IPS-20b (cell line): ENCODE results near the gene SRRM4.

ENCODE experiments used
- H3K27ac ChIP-seq: one replicate; pipeline ENCODE4 v1.5.1; 2013; ENCODE audit warnings: low read length
- H3K27me3 ChIP-seq: 2 replicates; pipeline ENCODE4 v1.6.1; 2013; ENCODE audit warnings: mild to moderate bottlenecking, low read length, inconsistent platforms; ENCODE audit not compliant: insufficient read depth
- H3K36me3 ChIP-seq: 2 replicates; pipeline ENCODE4 v1.6.1; 2013; ENCODE audit warnings: low read depth, mild to moderate bottlenecking, inconsistent platforms, low read length, moderate library complexity; ENCODE audit not compliant: insufficient read depth
- H3K4me1 ChIP-seq: 2 replicates; pipeline ENCODE4 v1.6.1; 2013; ENCODE audit warnings: mild to moderate bottlenecking, control low read depth, inconsistent platforms, low read length, moderate library complexity; ENCODE audit not compliant: insufficient read depth
- H3K4me3 ChIP-seq: 2 replicates; pipeline ENCODE4 v1.5.1; 2013; ENCODE audit warnings: mild to moderate bottlenecking, low read length, inconsistent platforms
- H3K9ac ChIP-seq: 2 replicates; pipeline ENCODE4 v1.6.1; 2013; ENCODE audit warnings: low read depth, mild to moderate bottlenecking, inconsistent platforms, low read length, moderate library complexity
- H3K9me3 ChIP-seq: 2 replicates; pipeline ENCODE4 v1.6.1; 2013; ENCODE audit warnings: mild to moderate bottlenecking, low read depth, low read length, inconsistent platforms; ENCODE audit not compliant: insufficient read depth

The SRRM4 gene

GRCh38 chr12:118981285-118982211, at the start of gene SRRM4:
Gene SRRM4 (plus strand): TSS chr12:118981541. CDS start chr12:118981883, 342 bp downstream.
- Histone ChIP-seq H3K27me3 (peaks cover 50% of the 10 kb centered on the region), H3K4me3 (peak within 1 kb of the TSS; percentile 77)

GRCh38 chr12:118946256-118946655, 35.1 kb upstream of the SRRM4 start:
- Histone ChIP-seq H3K27me3 (no peaks in the 10 kb centered on the region; the same call in 1 of the 2 replicates), H3K9me3 (no peaks in the 10 kb centered on the region), H3K36me3 (no peaks in the 10 kb centered on the region), H3K9ac (no peak overlapping the region), H3K27ac (no peak overlapping the region), H3K4me1 (no peaks in the 10 kb centered on the region), H3K4me3 (no peak overlapping the region)

More at GRCh38 chr12:118981285-118982211, at the start of gene SRRM4:
- Histone ChIP-seq H3K9me3 (no peaks in the 10 kb centered on the region), H3K27ac (no peak within 1 kb of the TSS), H3K36me3 (no peaks in the 10 kb centered on the region), H3K4me1 (peaks cover 4% of the 10 kb centered on the region; the same call in 1 of the 2 replicates), H3K9ac (peak within 1 kb of the TSS; percentile 42; the same call in 1 of the 2 replicates)

GRCh38 chr12:118958520-118958919, 22.8 kb upstream of the SRRM4 start:
- Histone ChIP-seq H3K27ac (no peak overlapping the region), H3K27me3 (no peaks in the 10 kb centered on the region), H3K4me1 (peaks cover 4% of the 10 kb centered on the region; the same call in 1 of the 2 replicates), H3K4me3 (no peak overlapping the region), H3K9ac (no peak overlapping the region), H3K9me3 (peaks cover 4% of the 10 kb centered on the region; the same call in 1 of the 2 replicates), H3K36me3 (no peaks in the 10 kb centered on the region)

GRCh38 chr12:118959348-118959747, 22.0 kb upstream of the SRRM4 start:
- no peak overlapping the region for H3K9ac ChIP-seq
- H3K4me1 ChIP-seq, result peaks cover 4% of the 10 kb centered on the region; the same call in 1 of the 2 replicates
- no peak overlapping the region for H3K27ac ChIP-seq
- H3K4me3 ChIP-seq, result no peak overlapping the region
- no peaks in the 10 kb centered on the region for H3K36me3 ChIP-seq
- H3K9me3 ChIP-seq, result peaks cover 4% of the 10 kb centered on the region; the same call in 1 of the 2 replicates
- no peaks in the 10 kb centered on the region for H3K27me3 ChIP-seq

DNA sequence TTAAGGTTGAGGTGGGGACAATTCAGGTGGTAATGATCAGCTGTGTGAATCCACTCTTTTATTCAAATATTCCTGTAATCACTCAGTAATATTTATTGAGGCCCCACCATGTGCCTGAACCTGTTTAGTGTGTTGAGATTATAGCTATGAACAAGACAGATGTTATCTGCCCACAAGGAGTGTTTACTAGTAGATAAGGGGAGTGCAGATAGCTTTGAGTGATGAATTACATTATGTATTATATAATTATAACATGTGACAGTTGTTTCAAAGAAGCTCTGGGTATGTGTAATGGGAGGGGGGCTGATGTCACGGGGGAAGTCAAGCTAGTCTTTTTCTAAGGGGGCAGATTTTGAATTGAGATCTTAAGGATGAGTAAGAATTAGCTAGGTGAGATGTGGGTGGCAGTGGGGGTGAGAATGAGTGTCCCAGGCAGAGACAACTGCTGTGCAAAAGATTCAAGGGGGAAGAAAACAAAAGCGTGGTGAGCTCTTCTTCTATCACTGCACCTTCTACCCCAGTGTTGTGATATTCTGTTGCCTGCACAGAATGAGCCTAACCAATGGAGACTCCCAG, 21.3 kb upstream of the SRRM4 start:
- H3K9me3 ChIP-seq, result peaks cover 4% of the 10 kb centered on the region; the same call in 1 of the 2 replicates
- H3K27me3 ChIP-seq, result no peaks in the 10 kb centered on the region; the same call in 1 of the 2 replicates
- H3K36me3 ChIP-seq, result no peaks in the 10 kb centered on the region
- H3K9ac ChIP-seq, result no peak overlapping the region
- H3K4me3 ChIP-seq, result no peak overlapping the region
- peaks cover 4% of the 10 kb centered on the region; the same call in 1 of the 2 replicates for H3K4me1 ChIP-seq
- no peak overlapping the region for H3K27ac ChIP-seq

DNA sequence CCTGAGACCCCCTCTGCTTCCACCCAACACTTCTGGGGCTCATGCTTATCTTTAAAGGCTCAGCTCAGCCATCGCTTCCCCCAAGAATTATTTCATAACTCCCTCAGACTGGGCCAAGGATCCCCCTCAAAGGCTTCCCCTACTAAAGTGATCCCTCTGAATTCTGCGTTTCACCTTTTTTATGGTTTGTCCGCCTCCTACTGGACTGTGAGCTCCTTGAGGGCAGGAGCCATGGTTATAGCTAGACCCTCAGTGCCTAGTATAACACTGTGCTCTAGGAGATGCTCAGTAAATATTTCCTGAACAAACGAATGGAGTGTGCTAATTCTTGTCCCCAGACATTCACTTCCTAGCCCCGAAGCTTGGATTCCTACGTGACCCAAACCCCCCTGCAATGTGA, 20.5 kb upstream of the SRRM4 start:
- Histone ChIP-seq H3K9me3 (peaks cover 4% of the 10 kb centered on the region; the same call in 1 of the 2 replicates), H3K4me3 (no peak overlapping the region), H3K36me3 (no peaks in the 10 kb centered on the region), H3K9ac (no peak overlapping the region), H3K27ac (no peak overlapping the region), H3K4me1 (peaks cover 4% of the 10 kb centered on the region; the same call in 1 of the 2 replicates), H3K27me3 (no peaks in the 10 kb centered on the region; the same call in 1 of the 2 replicates)

DNA sequence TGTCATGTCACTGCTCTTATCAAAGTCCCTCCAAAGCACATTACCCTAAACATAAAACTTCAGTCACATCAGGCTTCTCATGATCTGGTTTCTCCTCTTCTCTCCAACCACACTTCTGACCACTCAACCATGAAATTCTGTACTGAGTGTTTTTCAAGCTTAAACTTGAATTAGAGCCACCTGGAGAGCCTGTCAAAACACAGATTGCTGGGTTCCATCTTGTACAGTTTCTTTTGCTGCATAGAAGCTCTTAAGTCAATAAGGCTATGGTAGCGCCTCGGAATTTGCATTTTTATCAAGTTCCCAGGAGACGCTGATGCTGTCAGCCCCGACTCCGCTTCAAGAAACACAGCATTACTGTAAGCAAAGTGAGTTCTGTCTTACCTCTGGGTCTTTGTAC, 16.4 kb upstream of the SRRM4 start:
- H3K36me3 ChIP-seq, result no peaks in the 10 kb centered on the region
- H3K4me1 ChIP-seq, result no peaks in the 10 kb centered on the region
- no peak overlapping the region for H3K27ac ChIP-seq
- no peaks in the 10 kb centered on the region; the same call in 1 of the 2 replicates for H3K27me3 ChIP-seq
- H3K9ac ChIP-seq, result no peak overlapping the region
- H3K9me3 ChIP-seq, result peaks cover 4% of the 10 kb centered on the region; the same call in 1 of the 2 replicates
- no peak overlapping the region for H3K4me3 ChIP-seq

- Histone ChIP-seq H3K9ac (no peak overlapping the region), H3K36me3 (no peaks in the 10 kb centered on the region), H3K27me3 (no peaks in the 10 kb centered on the region), H3K4me3 (no peak overlapping the region), H3K9me3 (no peaks in the 10 kb centered on the region), H3K27ac (no peak overlapping the region), H3K4me1 (0 out of 2 replicates have a peak, but pooled peaks cover 4% of the 10 kb centered on the region)
Measured at GRCh38 chr12:118970856-118971255, 10.5 kb upstream of the SRRM4 start.

DNA sequence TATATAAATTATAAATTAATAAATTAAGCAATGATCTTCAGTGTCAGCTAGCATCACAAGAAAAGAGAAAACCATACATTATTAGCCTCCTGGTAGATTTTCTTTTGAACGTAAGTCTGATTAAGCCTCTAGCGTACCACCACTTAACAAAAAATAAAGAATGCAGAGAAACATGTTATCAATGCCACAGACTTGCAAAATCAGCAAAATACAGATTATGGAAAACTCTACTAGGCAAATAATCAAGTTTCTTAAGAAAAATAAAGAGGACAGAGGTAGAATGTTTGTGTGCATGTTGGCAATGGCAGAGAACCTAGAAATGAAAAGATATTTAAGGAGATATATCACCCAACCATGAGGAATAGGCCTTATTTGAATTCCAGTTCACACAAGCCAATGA, 8.4 kb upstream of the SRRM4 start:
- Histone ChIP-seq H3K27me3 (peaks cover 6% of the 10 kb centered on the region; the same call in 1 of the 2 replicates), H3K9ac (no peak overlapping the region), H3K36me3 (no peaks in the 10 kb centered on the region), H3K4me1 (0 out of 2 replicates have a peak, but pooled peaks cover 4% of the 10 kb centered on the region), H3K27ac (no peak overlapping the region), H3K9me3 (no peaks in the 10 kb centered on the region), H3K4me3 (no peak overlapping the region)

- no peaks in the 10 kb centered on the region for H3K36me3 ChIP-seq
- H3K4me1 ChIP-seq, result peaks cover 4% of the 10 kb centered on the region; the same call in 1 of the 2 replicates
- H3K4me3 ChIP-seq, result peak overlapping the region; percentile 77
- H3K9ac ChIP-seq, result peak overlapping the region; percentile 23; the same call in 1 of the 2 replicates
- H3K9me3 ChIP-seq, result no peaks in the 10 kb centered on the region
- no peak overlapping the region for H3K27ac ChIP-seq
- peaks cover 36% of the 10 kb centered on the region for H3K27me3 ChIP-seq
Measured at GRCh38 chr12:118979763-118980406, 1.5 kb upstream of the SRRM4 start.

- peak overlapping the region; percentile 77 for H3K4me3 ChIP-seq
- no peak overlapping the region for H3K27ac ChIP-seq
- H3K4me1 ChIP-seq, result peaks cover 4% of the 10 kb centered on the region; the same call in 1 of the 2 replicates
- peak overlapping the region; percentile 23; the same call in 1 of the 2 replicates for H3K9ac ChIP-seq
- H3K27me3 ChIP-seq, result peaks cover 42% of the 10 kb centered on the region
- H3K9me3 ChIP-seq, result no peaks in the 10 kb centered on the region
- H3K36me3 ChIP-seq, result no peaks in the 10 kb centered on the region
Measured at GRCh38 chr12:118980407-118981014, 830 bp upstream of the SRRM4 start.
